HG02870 (cell line): ENCODE data around the gene ALB.

Experiments used
- ATAC-seq: cut with Tn5 transposase; IDR thresholded peaks from one replicate; pipeline ENCODE4 v1.9.1; 2021; ENCODE audit warnings: mild to moderate bottlenecking, moderate library complexity; ENCODE audit not compliant: unreplicated experiment

Gene ALB

DNA sequence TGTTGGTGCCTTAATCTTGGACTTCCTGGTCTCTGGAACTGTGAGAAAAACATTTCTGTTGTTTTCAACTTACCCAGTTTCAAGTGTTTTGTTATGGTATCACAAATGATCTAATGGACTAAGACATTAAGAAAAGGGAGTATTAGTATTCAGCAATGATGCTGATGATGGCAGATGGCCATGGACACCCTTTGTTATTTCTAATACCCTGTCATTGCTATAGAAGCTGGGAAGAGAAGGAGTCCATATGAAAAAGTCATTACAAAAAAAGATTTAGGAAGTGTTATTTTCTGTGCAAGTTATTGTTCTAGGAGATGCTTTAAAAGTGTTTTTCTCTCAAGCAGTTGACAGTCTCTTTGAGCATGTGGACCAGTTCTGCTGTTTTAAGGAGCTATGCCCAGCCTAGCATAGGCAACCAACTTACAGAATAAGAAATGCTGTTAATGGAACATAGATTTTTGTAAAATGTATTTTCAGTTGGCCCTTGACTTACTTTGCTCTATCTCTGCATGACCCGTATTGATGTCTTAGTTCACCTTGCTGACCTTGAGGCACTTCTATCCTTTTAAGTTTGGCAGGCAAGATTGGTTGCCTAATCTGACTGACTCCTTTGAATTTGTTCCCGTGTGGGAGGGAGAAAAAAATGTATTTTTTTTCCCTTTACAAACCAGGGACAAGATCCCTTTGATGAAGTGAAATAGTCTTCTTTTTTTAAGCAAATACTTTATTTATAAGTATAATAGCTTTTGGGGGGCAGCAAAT is 25.9 kb downstream of the ALB start:
- no peak for ATAC-seq

DNA sequence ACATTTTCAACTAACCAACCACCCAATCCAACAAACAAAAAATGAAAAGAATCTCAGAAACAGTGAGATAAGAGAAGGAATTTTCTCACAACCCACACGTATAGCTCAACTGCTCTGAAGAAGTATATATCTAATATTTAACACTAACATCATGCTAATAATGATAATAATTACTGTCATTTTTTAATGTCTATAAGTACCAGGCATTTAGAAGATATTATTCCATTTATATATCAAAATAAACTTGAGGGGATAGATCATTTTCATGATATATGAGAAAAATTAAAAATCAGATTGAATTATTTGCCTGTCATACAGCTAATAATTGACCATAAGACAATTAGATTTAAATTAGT is 27.7 kb downstream of the ALB start:
- no peak for ATAC-seq

DNA sequence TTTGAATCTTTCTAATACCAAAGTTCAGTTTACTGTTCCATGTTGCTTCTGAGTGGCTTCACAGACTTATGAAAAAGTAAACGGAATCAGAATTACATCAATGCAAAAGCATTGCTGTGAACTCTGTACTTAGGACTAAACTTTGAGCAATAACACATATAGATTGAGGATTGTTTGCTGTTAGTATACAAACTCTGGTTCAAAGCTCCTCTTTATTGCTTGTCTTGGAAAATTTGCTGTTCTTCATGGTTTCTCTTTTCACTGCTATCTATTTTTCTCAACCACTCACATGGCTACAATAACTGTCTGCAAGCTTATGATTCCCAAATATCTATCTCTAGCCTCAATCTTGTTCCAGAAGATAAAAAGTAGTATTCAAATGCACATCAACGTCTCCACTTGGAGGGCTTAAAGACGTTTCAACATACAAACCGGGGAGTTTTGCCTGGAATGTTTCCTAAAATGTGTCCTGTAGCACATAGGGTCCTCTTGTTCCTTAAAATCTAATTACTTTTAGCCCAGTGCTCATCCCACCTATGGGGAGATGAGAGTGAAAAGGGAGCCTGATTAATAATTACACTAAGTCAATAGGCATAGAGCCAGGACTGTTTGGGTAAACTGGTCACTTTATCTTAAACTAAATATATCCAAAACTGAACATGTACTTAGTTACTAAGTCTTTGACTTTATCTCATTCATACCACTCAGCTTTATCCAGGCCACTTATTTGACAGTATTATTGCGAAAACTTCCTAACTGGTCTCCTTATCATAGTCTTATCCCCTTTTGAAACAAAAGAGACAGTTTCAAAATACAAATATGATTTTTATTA is 28.3 kb downstream of the ALB start:
- no peak for ATAC-seq

DNA sequence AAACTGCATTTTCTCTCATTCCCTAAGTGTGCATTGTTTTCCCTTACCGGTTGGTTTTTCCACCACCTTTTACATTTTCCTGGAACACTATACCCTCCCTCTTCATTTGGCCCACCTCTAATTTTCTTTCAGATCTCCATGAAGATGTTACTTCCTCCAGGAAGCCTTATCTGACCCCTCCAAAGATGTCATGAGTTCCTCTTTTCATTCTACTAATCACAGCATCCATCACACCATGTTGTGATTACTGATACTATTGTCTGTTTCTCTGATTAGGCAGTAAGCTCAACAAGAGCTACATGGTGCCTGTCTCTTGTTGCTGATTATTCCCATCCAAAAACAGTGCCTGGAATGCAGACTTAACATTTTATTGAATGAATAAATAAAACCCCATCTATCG is 29.1 kb downstream of the ALB start:
- ATAC-seq = no peak

DNA sequence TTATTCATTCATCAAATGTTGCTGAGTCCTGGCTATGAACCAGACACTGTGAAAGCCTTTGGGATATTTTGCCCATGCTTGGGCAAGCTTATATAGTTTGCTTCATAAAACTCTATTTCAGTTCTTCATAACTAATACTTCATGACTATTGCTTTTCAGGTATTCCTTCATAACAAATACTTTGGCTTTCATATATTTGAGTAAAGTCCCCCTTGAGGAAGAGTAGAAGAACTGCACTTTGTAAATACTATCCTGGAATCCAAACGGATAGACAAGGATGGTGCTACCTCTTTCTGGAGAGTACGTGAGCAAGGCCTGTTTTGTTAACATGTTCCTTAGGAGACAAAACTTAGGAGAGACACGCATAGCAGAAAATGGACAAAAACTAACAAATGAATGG is 30.2 kb downstream of the ALB start:
- no peak for ATAC-seq

DNA sequence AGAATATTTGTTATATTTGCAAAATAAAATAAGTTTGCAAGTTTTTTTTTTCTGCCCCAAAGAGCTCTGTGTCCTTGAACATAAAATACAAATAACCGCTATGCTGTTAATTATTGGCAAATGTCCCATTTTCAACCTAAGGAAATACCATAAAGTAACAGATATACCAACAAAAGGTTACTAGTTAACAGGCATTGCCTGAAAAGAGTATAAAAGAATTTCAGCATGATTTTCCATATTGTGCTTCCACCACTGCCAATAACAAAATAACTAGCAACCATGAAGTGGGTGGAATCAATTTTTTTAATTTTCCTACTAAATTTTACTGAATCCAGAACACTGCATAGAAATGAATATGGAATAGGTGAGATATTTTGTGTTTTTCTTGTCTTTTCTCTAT is 31.9 kb downstream of the ALB start, which contains the start of gene AFP:
Gene AFP (plus strand): TSS at position 238 of the 400 bp plus-strand sequence. CDS start 42 bp downstream, at position 280.
- no peak for ATAC-seq

DNA sequence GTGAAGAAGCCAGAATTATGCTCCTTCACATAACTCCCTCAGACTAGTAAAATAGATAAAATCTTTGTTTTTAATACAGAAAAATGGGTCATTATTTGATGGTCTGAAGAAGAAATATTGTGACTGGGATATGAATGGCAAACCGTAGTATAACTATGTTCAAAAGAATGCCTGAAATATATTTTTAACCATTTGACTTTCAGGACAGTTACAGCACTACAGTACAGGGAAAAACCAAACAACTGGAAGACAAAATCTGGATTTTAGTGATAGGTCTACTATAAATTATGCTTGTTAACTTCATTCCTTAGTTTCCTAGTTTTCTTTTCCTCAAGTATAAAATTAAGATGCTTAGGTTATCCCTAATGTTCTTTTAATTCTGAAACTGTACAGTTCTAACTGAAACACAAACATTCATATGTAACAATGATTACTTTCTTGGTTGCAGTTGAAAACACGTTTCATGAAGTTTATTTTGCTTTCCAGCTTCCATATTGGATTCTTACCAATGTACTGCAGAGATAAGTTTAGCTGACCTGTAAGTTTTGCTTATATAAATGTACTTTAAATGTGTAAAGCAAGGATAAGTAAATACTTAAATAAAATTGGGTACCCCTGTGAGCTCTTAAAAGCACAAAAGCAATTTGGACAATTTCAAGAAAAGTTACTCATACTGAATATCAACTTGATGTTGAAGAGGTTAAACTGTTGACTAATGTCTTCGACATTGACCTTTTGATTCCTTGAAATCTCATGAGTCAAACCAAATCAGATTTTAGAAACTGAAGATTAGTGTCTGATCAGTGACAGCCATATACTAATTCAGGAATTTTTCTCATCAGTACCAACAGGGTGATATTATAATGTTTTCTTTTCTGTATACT is 32.8 kb downstream of the ALB start:
- ATAC-seq = no peak

DNA sequence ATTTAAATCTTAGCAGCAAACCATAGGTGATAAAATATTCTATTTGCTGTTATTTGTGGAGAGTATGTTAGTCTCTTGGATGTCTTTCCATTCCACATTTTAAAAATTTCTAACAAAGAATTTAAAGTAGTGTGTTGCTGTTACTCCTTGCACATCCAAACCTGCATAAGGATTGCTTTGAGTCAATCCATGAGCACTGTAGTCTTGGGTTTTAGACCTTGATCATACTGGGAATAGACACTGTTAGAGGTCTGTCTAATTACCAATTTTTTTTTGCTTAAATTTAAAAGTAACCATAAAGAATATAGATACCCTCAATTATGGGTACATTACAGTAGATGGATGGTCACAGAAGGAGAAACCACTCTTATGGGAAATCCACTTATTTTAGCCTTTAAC is 33.5 kb downstream of the ALB start:
- ATAC-seq = no peak

DNA sequence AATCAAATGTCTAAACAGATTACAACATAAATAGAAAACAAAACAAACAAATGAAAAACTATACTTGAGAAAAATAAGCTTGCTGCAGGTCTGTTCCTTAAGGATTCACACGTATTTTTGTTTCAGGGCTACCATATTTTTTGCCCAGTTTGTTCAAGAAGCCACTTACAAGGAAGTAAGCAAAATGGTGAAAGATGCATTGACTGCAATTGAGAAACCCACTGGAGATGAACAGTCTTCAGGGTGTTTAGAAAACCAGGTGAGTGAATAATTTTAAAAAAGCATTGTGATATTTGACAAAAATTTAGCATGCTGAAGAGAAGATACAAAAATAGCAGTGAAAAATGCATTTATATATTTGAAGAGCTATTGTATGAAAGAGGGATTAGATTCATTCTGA is 34.0 kb downstream of the ALB start:
- ATAC-seq = no peak

DNA sequence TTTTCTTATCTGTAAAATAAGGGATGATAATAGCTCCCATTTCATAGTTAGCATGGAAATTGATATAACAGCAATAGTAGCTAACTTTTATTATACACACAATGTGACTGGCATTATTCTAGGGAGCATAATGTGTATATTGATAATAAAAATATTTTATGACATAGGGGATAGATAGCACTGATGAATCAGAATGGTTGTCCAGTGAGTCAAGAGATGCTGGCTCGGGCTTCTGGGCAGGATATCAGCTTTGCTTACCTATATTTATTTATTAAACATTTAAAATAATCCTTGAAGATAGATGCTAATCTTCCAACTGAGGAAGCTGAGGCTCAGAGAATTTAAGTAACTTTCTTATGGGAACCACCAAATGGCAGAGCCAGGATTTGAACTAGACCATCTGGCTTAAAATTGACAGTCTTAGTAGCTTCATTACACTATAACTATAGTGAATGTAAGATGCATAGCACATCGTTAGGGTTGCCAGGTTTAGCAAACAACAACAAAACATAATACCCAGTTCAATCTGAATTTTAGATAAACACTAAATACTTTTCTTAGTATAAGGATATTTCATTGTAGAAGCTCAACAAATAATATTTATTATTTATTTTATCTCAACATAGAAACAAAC is 34.6 kb downstream of the ALB start:
- no peak for ATAC-seq

DNA sequence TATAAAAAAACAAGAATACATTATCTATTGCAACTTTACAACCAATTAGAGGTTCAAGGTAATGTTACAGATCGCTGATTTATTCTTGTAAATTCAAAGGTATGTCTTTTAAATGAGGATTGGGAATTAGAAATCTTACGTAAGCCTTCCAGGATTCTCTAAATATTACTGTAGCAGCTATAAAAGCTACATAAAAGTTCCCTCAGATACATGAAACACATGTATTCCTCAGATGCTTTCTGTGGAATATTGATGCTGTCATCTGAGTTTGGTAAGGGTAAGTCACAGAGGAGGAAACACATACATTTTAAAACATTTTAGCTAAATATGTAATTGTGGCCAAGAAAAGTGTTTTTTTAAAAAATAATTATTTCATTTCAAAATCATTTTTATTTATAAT is 35.4 kb downstream of the ALB start:
- no peak for ATAC-seq

DNA sequence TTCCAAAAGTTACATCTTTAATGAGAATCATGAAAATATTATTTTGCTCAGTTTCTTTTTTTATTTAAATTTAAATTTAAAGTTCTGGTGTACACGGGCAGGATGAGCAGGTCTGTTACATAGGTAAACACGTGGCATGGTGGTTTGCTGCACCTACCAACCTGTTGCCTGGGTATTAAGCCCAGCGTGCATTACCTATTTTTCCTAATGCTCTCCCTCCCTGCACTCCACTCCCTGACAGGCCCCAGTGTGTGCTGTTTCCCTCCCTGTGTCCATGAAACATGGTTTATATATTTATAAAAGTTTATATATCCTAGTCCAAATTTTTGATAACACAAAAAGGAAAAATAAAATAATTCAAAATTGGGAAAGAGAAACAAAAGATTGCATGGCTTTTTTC is 35.9 kb downstream of the ALB start:
- no peak for ATAC-seq

DNA sequence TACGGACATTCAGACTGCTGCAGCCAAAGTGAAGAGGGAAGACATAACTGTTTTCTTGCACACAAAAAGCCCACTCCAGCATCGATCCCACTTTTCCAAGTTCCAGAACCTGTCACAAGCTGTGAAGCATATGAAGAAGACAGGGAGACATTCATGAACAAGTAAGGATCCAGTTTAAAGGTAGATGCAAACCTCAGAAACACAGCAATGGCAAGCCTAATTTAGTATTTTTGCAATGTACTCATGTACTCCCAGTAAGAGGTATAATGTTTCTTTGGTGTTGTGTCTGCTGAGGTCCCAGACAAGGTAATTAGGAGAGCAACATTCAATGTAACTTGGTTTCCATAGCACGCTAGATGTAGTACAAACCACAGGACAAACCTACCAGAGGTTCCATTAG is 36.6 kb downstream of the ALB start:
- no peak for ATAC-seq

DNA sequence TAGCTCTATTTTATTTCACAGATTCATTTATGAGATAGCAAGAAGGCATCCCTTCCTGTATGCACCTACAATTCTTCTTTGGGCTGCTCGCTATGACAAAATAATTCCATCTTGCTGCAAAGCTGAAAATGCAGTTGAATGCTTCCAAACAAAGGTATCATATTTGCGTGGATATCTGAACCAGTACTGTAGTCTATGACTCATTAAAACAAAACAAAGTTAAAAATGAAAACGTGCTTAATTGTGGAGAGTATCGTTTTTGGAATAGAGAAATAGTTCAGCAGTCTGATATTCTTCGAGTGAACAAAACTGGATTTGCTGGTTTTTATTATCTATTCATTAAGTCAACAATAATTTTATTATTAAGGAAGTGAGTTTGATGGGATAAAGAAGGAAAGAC is 38.2 kb downstream of the ALB start:
- ATAC-seq = no peak

DNA sequence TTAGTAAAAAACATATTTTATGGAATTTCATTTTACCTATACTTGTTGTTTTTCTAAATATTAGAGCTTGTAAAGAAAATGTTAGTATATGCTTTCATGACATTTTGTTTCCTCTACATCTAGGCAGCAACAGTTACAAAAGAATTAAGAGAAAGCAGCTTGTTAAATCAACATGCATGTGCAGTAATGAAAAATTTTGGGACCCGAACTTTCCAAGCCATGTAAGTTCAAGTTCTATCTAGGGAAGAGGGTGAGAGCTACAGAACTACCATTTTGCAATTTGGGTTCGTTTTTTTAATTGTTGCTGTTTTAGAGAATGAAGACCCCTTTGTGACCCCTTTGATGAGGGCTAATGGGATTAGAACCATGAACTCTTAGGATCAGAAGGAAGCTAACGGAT is 39.1 kb downstream of the ALB start:
- no peak for ATAC-seq

DNA sequence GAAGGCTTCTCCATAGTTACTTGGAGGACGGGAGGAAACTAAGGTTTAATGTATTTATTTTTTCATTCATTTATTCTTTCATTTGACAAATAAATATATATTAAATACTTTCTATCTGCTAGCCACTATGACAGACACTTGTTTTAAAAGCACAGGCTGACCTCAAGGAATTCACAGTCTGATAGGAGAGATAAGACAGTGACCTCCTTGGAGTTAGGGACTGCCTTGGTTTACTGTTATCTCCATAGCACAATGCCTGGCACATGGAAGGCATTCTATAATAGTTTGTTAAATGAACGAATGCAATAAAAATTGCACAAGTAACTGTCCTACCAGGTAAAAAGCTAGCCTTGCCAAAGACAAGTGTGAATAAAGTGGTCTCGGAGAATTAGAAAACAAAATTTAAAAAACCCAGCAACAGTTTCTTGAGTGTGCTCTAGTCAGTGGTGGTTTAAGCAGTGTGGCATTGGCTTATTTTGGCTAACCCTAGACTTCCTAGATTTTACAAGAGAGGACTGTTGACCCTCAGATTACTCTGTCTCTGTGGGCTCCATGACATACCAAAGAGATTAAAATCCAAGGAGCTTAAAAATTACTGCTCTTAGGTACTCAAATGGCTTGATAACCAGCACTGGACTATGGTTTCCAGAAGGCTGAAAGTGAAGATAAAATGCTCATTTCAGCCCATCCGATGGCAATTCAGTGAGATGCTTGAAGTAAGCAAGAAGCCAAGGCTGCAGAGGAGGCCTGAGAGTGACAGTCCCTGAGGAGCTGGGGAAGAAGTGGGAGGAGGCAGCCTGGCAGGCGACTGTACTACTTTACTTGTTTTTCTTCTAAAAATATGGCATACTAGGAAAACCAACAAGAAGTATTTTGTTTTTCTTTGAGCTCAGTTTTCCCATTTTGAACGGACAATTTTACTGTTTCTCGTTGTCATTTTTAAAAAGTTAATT is 41.6 kb downstream of the ALB start:
- no peak for ATAC-seq

DNA sequence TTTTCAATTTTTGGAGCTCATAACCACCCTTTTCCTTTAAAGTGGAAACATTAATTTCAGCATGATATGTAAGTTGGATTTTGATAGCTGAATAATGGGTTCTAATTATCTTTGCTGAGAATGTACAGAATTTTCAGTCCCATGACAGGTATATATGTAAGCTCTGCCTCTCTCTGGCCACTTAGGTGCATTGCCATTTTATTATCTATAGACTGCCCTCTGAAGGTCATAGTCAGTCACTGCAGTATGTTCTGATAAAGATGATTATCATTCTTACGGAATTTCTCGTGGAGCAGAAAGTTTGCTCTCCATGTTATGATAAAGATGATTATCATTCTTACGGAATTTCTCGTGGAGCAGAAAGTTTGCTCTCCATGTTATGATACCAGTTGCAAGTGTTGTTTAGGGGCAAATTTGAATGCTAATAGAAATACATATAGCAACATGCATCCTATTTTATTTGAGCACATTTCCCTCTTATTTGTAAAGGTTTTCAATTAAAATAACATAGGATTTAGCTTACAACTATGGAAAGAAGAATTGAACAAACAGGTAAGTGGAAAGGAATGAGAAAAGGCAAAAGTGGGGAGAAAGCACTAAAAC is 42.4 kb downstream of the ALB start:
- peak; percentile 100 for ATAC-seq

DNA sequence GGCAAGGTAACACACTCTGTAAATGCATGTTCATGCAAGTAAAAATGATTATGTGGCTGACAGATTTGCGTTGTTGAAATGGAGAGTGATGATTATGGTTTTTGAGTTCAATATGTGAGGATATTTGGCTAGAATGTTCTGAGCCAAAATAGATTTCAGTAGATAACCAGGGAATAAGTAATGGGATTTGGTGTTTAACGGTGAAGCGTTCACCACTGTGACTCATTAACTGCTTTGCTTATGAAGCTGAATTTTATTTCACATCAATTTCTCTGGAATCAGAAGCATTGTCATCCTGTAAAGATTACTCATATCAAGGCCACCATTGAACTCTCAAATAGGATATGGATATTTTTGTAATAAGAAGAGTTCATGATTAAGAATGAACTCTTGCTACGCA is 43.6 kb downstream of the ALB start:
- no peak for ATAC-seq

DNA sequence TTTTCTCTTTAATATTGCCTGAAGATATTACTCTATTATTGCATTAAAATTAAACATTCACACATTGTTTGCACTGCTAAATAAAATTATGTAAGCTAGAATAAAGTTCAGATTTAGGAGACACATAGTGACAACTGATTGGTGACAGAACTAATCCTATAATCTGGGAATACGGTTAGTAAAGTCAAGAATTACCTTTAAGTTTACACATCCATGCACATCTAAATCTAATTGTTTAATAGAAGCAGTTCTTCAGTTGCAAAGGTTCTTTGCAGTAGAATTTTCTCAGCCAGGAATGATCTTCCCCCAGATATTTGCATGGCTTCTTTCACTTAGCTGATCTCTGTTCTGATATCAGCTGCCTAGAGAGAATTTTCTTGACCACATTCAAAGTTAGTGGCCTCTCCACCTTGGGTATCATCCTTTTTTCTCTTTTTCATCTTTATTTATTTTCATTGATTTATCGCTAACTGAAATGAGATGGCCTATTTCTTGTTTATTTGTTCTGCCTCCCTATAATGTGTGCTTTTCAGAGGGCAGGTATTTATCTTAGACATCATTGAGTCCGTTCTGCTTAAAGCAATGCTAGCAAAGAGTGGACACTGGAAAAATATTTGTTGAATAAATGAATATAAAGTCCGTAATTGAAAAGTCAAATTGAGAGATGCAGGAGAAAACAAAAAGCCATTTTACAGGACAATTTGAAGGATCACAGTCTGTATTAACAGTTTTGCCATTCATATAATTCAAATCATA is 44.5 kb downstream of the ALB start:
- ATAC-seq = no peak
